ENCODE measurements around the gene PTPN1.

DNA sequence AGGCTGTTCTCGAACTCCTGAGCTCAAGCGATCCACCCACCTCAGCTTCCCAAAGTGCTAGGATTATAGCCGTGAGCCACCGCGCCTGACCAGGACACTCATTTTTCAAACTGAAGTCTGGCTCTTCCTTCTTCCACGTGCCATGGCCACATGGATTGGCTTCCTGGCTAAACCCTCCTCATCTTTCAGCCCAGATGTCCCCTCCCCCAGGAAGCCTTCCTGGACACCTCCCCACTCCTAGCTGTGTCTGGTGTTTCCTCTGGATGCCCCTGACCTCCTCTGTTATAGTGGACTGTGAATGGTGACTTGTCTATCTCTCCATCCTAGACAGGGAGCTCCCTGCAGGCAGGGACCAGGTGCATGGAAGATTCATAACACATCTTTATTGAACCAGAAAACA, 124.0 kb downstream of the PTPN1 start:
- TF ChIP-seq CTCF (conservative IDR thresholded peaks at IDR 0.05; ENCODE audit: low read depth in 2 of 2) (no peak), POLR2AphosphoS5 (IDR thresholded peaks at IDR 0.05; ENCODE audit: low read depth) (no peak)

All from GM23338 (cell line).